K562 (cell line): Measurements from ENCODE around the gene IFI27L1. TPM values are rescaled to one million over a fixed set of nuclear protein-coding genes. Genes with fewer than 3 reads are reported as not detected.

Experiments
- KLF1 ChIP-seq: fragments of 450-650 bp; IDR thresholded peaks from 2 replicates; pipeline ENCODE4 v1.6.1; 2016; ENCODE audit warnings: missing genetic modification characterization, missing compliant biosample characterization
- LARP7 ChIP-seq: fragments of 450-650 bp; IDR thresholded peaks from 2 replicates; pipeline ENCODE4 v1.6.1; 2016
- PHB ChIP-seq: fragments of 250-450 bp; sonication (Bioruptor Pico); IDR thresholded peaks from 2 replicates; pipeline ENCODE4 v1.5.0; 2021
- RBM22 ChIP-seq: fragments of 200-400 bp; formaldehyde crosslinking; IDR thresholded peaks from 2 replicates; pipeline ENCODE4 v1.6.1; 2018; ENCODE audit warnings: low read length, low read depth; ENCODE audit not compliant: poor library complexity, severe bottlenecking
- RFX7 ChIP-seq: fragments of 250-450 bp; sonication (Bioruptor Pico); IDR thresholded peaks from 2 replicates; pipeline ENCODE4 v1.5.1; 2021; ENCODE audit warnings: mild to moderate bottlenecking
- RNF2 ChIP-seq: sonication (generic); IDR thresholded peaks from 2 replicates; pipeline ENCODE4 v1.6.1; 2016
- SLC30A9 ChIP-seq: fragments of 250-450 bp; sonication (Bioruptor Pico); IDR thresholded peaks from 2 replicates; pipeline ENCODE4 v1.8.0; 2022; ENCODE audit warnings: mild to moderate bottlenecking, moderate library complexity
- TGIF2 ChIP-seq: sonication (generic); formaldehyde crosslinking; IDR thresholded peaks from 2 replicates; pipeline ENCODE4 v1.8.1; 2022; ENCODE audit warnings: mild to moderate bottlenecking, missing genetic modification reagents, moderate library complexity
- YBX1 ChIP-seq: fragments of 450-650 bp; IDR thresholded peaks from 2 replicates; pipeline ENCODE4 v1.7.1; 2016; ENCODE audit warnings: mild to moderate bottlenecking
- ZC3H4 ChIP-seq: sonication (generic); formaldehyde crosslinking; IDR thresholded peaks from 2 replicates; pipeline ENCODE4 v1.9.0; 2021; ENCODE audit warnings: missing genetic modification reagents, borderline replicate concordance
- ZZZ3 ChIP-seq: fragments of 450-650 bp; IDR thresholded peaks from 2 replicates; pipeline ENCODE4 v1.6.1; 2016; ENCODE audit warnings: antibody characterized with exemption, mild to moderate bottlenecking, moderate library complexity
- polyA plus RNA-seq, 8 experiments: library from polyadenylated mRNA; depleted of rRNA in 4 of 8; stranded (reverse) in 5 of 8; unstranded in 3 of 8; fragments of >200 nt; fragmentation: Nextera tagmentation in 2 of 8; fragmentation: Illumina TruSeq in 1 of 8; extraction: Ambion mirVana in 2 of 8; extraction: Trizol in 1 of 8; gene quantifications; 2 replicates each; pipeline versions ENCODE4 v1.2.1 to v1.2.3, GENCODE V29; 2011 to 2014; ENCODE audit warnings: inconsistent platforms in 1 of 8, missing spikeins in 1 of 8
- total RNA-seq, 7 experiments: library from RNA; depleted of rRNA in 6 of 7; stranded (reverse); fragments of >200 nt in 6 of 7; fragmentation: Illumina TruSeq in 2 of 7; extraction: Trizol in 2 of 7; gene quantifications; 2 replicates each; pipeline versions ENCODE4 v1.2.1 to v1.2.3, GENCODE V29; 2011 to 2021; ENCODE audit warnings: low replicate concordance in 1 of 7
- TF ChIP-seq, protein P1 (sequence below), 2 experiments: fragments of 150-350 bp in 1 of 2; IDR thresholded peaks; 2 replicates each; pipeline ENCODE4 v1.6.1; 2012 to 2016; ENCODE audit warnings: low read depth in 2 of 2, low read length in 2 of 2, mild to moderate bottlenecking in 1 of 2, moderate library complexity in 1 of 2
- TF ChIP-seq, protein P2 (sequence below): fragments of 450-650 bp; formaldehyde crosslinking; IDR thresholded peaks from 2 replicates; pipeline ENCODE4 v1.4.0; 2020; ENCODE audit warnings: mild to moderate bottlenecking, moderate library complexity
- TF ChIP-seq, protein P3 (sequence below), 2 experiments: fragments of 450-650 bp in 1 of 2; sonication (generic) in 1 of 2; formaldehyde crosslinking in 1 of 2; IDR thresholded peaks in 1 of 2; conservative IDR thresholded peaks in 1 of 2; 2 replicates each; pipeline versions ENCODE4 v1.6.1 to v1.8.1; 2016 to 2023; ENCODE audit warnings: mild to moderate bottlenecking in 2 of 2, moderate library complexity in 2 of 2, inconsistent platforms in 1 of 2, missing genetic modification reagents in 1 of 2

Gene IFI27L1
- total and polyA plus RNA-seq, 9 of the 15 experiments (the other 6 are each of a cell fraction or from before 2014, with no cell fraction given): 14.5 to 28.0 (median 23.8) TPM

DNA sequence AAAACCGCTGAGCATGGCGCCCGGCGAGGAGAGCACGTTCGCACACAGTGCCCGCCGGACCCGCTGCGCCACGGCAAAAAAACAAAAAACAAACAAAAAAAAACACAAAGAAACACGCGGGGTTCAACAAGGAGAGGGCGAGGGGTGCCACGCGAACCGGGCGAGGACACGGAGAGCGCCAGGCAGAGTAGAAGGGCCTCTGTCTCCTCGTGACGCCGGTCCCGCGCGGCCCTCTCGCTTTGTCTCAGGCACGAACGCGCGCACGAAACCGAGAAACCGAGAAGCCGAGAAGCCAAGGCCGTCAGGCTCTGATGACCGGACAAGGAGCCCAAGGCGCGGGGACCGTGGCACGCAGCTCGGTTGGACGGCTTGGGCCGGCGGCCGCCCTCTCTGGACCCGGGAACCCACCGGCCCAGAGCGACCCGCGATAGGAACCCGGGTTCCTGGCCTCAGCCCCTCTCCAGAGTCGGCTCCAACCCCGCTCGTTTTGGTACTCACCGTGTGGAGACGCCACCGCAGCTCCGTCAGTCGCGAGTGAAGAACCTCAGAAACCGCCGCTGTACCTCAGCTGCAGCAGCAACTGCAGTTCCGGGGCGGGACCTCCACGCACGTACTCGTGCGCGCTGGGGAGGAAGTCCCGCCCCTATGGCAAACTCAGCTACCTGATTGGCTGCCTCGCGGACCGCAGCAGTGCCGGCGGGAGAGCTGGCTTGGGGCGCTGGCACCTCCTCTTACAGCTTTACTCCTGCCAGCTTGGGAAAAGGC, at the start of gene IFI27L1, which contains the start of gene DDX24 (continued):
- TF ChIP-seq, protein P1, sequence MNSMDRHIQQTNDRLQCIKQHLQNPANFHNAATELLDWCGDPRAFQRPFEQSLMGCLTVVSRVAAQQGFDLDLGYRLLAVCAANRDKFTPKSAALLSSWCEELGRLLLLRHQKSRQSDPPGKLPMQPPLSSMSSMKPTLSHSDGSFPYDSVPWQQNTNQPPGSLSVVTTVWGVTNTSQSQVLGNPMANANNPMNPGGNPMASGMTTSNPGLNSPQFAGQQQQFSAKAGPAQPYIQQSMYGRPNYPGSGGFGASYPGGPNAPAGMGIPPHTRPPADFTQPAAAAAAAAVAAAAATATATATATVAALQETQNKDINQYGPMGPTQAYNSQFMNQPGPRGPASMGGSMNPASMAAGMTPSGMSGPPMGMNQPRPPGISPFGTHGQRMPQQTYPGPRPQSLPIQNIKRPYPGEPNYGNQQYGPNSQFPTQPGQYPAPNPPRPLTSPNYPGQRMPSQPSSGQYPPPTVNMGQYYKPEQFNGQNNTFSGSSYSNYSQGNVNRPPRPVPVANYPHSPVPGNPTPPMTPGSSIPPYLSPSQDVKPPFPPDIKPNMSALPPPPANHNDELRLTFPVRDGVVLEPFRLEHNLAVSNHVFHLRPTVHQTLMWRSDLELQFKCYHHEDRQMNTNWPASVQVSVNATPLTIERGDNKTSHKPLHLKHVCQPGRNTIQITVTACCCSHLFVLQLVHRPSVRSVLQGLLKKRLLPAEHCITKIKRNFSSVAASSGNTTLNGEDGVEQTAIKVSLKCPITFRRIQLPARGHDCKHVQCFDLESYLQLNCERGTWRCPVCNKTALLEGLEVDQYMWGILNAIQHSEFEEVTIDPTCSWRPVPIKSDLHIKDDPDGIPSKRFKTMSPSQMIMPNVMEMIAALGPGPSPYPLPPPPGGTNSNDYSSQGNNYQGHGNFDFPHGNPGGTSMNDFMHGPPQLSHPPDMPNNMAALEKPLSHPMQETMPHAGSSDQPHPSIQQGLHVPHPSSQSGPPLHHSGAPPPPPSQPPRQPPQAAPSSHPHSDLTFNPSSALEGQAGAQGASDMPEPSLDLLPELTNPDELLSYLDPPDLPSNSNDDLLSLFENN (IDR thresholded peaks at IDR 0.05; ENCODE audit: low read depth in 2 of 2, low read length in 2 of 2): no peak
- no peak for TF ChIP-seq KLF1 (tag)
- TF ChIP-seq RNF2: no peak
- TF ChIP-seq, protein P2, sequence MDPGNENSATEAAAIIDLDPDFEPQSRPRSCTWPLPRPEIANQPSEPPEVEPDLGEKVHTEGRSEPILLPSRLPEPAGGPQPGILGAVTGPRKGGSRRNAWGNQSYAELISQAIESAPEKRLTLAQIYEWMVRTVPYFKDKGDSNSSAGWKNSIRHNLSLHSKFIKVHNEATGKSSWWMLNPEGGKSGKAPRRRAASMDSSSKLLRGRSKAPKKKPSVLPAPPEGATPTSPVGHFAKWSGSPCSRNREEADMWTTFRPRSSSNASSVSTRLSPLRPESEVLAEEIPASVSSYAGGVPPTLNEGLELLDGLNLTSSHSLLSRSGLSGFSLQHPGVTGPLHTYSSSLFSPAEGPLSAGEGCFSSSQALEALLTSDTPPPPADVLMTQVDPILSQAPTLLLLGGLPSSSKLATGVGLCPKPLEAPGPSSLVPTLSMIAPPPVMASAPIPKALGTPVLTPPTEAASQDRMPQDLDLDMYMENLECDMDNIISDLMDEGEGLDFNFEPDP (CRISPR knock-in tag): no peak
- TF ChIP-seq TGIF2 (CRISPR knock-in tag): no peak
- TF ChIP-seq LARP7: 0 out of 2 replicates have a peak, but pooled peaks have one; percentile 17
- TF ChIP-seq SLC30A9 (CRISPR knock-in tag): no peak
- TF ChIP-seq ZZZ3: no peak
- TF ChIP-seq, protein P3, sequence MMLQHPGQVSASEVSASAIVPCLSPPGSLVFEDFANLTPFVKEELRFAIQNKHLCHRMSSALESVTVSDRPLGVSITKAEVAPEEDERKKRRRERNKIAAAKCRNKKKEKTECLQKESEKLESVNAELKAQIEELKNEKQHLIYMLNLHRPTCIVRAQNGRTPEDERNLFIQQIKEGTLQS (IDR thresholded peaks at IDR 0.05): no peak
- TF ChIP-seq, protein P3 (CRISPR knock-in tag; conservative IDR thresholded peaks at IDR 0.05): no peak
- TF ChIP-seq PHB: no peak
- no peak for TF ChIP-seq ZC3H4 (CRISPR knock-in tag)
- peak; percentile 42 for TF ChIP-seq RBM22
- no peak for TF ChIP-seq YBX1
- TF ChIP-seq RFX7: no peak
